ENCODE results near the gene KIF4A. TPM values are rescaled to one million over a fixed set of nuclear protein-coding genes. Genes with fewer than 3 reads are reported as not detected.
"Not testable (repeated sequence)": the region's sequence is repeated elsewhere in the genome, so short reads cannot be mapped to it uniquely, and the experiment has no call there.

KIF4A gene
- 8.1 and 10.8 TPM in 2 replicates for total RNA-seq

- no peak for TF ChIP-seq CTCF (IDR thresholded peaks at IDR 0.05; ENCODE audit: insufficient read depth, low read depth, low read length)
- peak; percentile 81 for DNase-seq (ENCODE audit: low read depth)
- H3K4me3 ChIP-seq (ENCODE audit: low read depth, low read length), result peak within 1 kb of the TSS; percentile 73
These were observed at the start of gene KIF4A, which contains the start of gene PDZD11 for GRCh38 chrX:70289793-70290770. Gene KIF4A, plus strand, starts transcription at chrX:70290104. Its CDS starts 355 bp downstream, at chrX:70290459. Gene PDZD11, minus strand, starts transcription at chrX:70289927. Its CDS starts 586 bp downstream, at chrX:70289341.

GRCh38 chrX:70240751-70241150, 49.2 kb upstream of the KIF4A start:
- no peak for TF ChIP-seq CTCF (IDR thresholded peaks at IDR 0.05; ENCODE audit: insufficient read depth, low read depth, low read length)
- no peak for DNase-seq (ENCODE audit: low read depth)

GRCh38 chrX:70241501-70241900, 48.4 kb upstream of the KIF4A start:
- H3K4me3 ChIP-seq (ENCODE audit: low read depth, low read length), result no peak overlapping the region
- TF ChIP-seq CTCF (IDR thresholded peaks at IDR 0.05; ENCODE audit: insufficient read depth, low read depth, low read length), result no peak

More at GRCh38 chrX:70240751-70241150, 49.2 kb upstream of the KIF4A start:
- no peak overlapping the region for H3K4me3 ChIP-seq (ENCODE audit: low read depth, low read length)

DNA sequence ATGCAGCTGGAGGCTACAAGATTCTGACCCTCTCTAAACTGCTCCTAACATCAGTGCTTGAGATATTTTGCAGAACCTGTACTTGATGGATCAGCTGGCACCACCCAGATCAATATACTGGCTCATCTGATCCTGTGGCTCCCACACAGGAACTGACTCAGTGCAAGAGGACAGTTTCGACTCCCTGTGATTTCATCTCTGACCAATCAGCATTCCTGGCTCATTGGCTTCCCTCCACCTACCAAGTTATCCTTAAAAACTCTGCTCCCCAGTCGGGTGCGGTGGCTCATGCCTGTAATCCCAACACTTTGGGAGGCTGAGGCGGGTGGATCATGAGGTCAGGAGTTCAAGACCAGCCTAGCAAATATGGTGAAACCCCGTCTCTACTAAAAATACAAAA, 46.3 kb upstream of the KIF4A start:
- not testable (repeated sequence) for DNase-seq (ENCODE audit: low read depth); H3K4me3 ChIP-seq (ENCODE audit: low read depth, low read length)

More at GRCh38 chrX:70241501-70241900, 48.4 kb upstream of the KIF4A start:
- no peak for DNase-seq (ENCODE audit: low read depth)

DNA sequence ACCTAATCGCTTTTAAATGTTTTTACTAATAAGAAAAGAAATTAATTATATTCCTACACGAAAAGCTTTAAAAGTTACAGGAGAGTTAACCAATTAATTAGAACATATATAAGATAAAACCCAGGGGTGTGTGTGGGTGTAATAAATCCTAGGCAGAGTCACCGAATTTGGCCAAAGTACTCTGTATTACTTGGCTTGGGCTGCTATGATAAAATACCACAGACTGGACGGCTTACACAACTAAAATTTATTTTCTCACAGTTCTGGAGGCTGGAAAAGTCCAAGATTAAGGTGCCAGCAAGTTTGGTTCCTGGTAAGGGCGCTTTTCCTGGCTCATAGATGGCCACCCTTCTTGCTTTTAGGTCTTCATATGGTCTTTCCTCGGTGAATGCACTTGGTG, 45.0 kb upstream of the KIF4A start:
- H3K4me3 ChIP-seq (ENCODE audit: low read depth, low read length), result no peak overlapping the region
- TF ChIP-seq CTCF (IDR thresholded peaks at IDR 0.05; ENCODE audit: insufficient read depth, low read depth, low read length), result no peak
- DNase-seq (ENCODE audit: low read depth), result no peak

DNA sequence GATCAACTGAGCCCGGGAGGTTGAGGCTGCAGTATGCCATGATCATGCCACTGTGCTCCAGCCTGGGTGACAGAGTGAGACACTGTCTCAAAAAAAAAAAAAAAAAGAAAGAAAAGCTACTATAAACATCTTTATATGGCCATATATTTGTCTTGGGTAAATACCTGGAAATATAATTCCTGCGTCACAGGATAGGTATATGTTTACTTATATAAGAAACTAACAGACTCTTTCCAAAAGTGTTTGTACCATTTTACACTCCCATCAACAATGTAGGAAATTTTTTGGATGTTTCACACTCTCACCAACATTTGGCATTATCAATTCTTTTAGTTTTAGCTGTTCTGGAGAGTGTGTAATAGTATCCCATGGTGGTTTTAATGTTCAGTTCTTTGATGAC, 42.7 kb upstream of the KIF4A start:
- no peak for TF ChIP-seq CTCF (IDR thresholded peaks at IDR 0.05; ENCODE audit: insufficient read depth, low read depth, low read length)
- DNase-seq (ENCODE audit: low read depth), result no peak

DNA sequence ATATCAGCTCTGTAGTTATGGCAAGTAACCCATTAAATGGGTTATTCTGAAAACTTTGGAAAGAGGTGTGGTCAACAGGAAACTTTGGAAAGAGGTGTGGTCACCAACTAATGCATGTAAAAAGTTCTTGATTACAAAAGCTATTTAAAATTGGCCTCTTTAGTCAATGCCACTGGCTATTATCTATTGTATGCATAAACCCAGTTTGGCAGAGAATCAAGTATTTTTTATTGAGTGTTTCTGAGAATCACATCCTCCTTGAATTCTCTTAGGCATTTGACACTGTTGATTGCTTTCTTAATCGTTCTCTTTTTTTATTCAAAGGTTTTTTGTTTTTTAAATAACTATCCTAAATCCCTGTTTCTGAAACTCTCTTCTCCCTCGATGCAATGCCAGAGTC, 37.4 kb upstream of the KIF4A start:
- no peak for DNase-seq (ENCODE audit: low read depth)
- TF ChIP-seq CTCF (IDR thresholded peaks at IDR 0.05; ENCODE audit: insufficient read depth, low read depth, low read length), result no peak

More for the DNA sequence above, 42.7 kb upstream of the KIF4A start:
- H3K4me3 ChIP-seq (ENCODE audit: low read depth, low read length), result no peak overlapping the region

More for the DNA sequence above, 37.4 kb upstream of the KIF4A start:
- no peak overlapping the region for H3K4me3 ChIP-seq (ENCODE audit: low read depth, low read length)

Data from fibroblast of villous mesenchyme (primary cell).